HepG2 (cell line): ENCODE measurements around the gene CDK5RAP2. TPM values are rescaled to one million over a fixed set of nuclear protein-coding genes. Genes with fewer than 3 reads are reported as not detected.

Source experiments
- ATF1 ChIP-seq: IDR thresholded peaks from 2 replicates; pipeline ENCODE4 v1.6.1; 2016; ENCODE audit warnings: mild to moderate bottlenecking, control low read depth
- CEBPG ChIP-seq: IDR thresholded peaks from 2 replicates; pipeline ENCODE4 v1.6.1; 2016
- DR1 ChIP-seq: sonication (generic); formaldehyde crosslinking; IDR thresholded peaks from 2 replicates; pipeline ENCODE4 v1.8.0; 2021; ENCODE audit warnings: mild to moderate bottlenecking, missing genetic modification reagents, inconsistent platforms
- FOXP1 ChIP-seq, 2 experiments: fragments of 450-650 bp in 1 of 2; IDR thresholded peaks; 2 replicates each; pipeline ENCODE4 v1.6.1; 2017 to 2018; ENCODE audit warnings: antibody characterized with exemption in 1 of 2
- HOXA7 ChIP-seq: sonication (generic); formaldehyde crosslinking; IDR thresholded peaks from 2 replicates; pipeline ENCODE4 v1.8.1; 2022; ENCODE audit warnings: mild to moderate bottlenecking, missing genetic modification reagents, moderate library complexity
- KMT2B ChIP-seq: IDR thresholded peaks from 2 replicates; pipeline ENCODE4 v1.6.1; 2016; ENCODE audit warnings: missing genetic modification reagents, missing compliant biosample characterization
- MLLT10 ChIP-seq: sonication (generic); formaldehyde crosslinking; IDR thresholded peaks from 2 replicates; pipeline ENCODE4 v1.4.0; 2020; ENCODE audit warnings: missing genetic modification reagents
- NCOA1 ChIP-seq: sonication (generic); formaldehyde crosslinking; IDR thresholded peaks from 2 replicates; pipeline ENCODE4 v1.9.0; 2021; ENCODE audit warnings: missing genetic modification reagents
- PCBP1 ChIP-seq: fragments of 200-400 bp; formaldehyde crosslinking; IDR thresholded peaks from 2 replicates; pipeline ENCODE4 v1.6.1; 2017; ENCODE audit warnings: mild to moderate bottlenecking, low read depth, low read length, borderline replicate concordance
- RELA ChIP-seq: sonication (generic); formaldehyde crosslinking; IDR thresholded peaks from 2 replicates; pipeline ENCODE4 v1.4.0; 2020; ENCODE audit warnings: missing genetic modification reagents
- RFX5 ChIP-seq: IDR thresholded peaks from 2 replicates; pipeline ENCODE4 v1.6.1; 2011; ENCODE audit warnings: low read depth, low read length, improper control_type of control experiment
- RNF2 ChIP-seq: fragments of 450-650 bp; conservative IDR thresholded peaks from 2 replicates; pipeline ENCODE4 v1.6.1; 2016; ENCODE audit warnings: low read depth
- SP5 ChIP-seq: IDR thresholded peaks from 2 replicates; pipeline ENCODE4 v1.6.1; 2016; ENCODE audit warnings: low read depth, borderline replicate concordance
- TGIF2 ChIP-seq: IDR thresholded peaks from 2 replicates; pipeline ENCODE4 v1.6.1; 2016; ENCODE audit warnings: control low read depth, missing compliant biosample characterization
- YEATS4 ChIP-seq: sonication (generic); formaldehyde crosslinking; IDR thresholded peaks from 2 replicates; pipeline ENCODE4 v1.4.0; 2020; ENCODE audit warnings: missing genetic modification reagents, borderline replicate concordance
- ZFP62 ChIP-seq: sonication (generic); formaldehyde crosslinking; IDR thresholded peaks from 2 replicates; pipeline ENCODE4 v1.4.0; 2020; ENCODE audit warnings: missing genetic modification reagents
- ZNF253 ChIP-seq: sonication (generic); formaldehyde crosslinking; IDR thresholded peaks from 2 replicates; pipeline ENCODE4 v1.8.0; 2022; ENCODE audit warnings: mild to moderate bottlenecking, missing genetic modification reagents, borderline replicate concordance
- ZNF263 ChIP-seq: sonication (generic); formaldehyde crosslinking; IDR thresholded peaks from 2 replicates; pipeline ENCODE4 v1.4.0; 2020; ENCODE audit warnings: missing genetic modification reagents
- ZNF790 ChIP-seq: sonication (generic); formaldehyde crosslinking; IDR thresholded peaks from 2 replicates; pipeline ENCODE4 v1.8.0; 2022; ENCODE audit warnings: missing genetic modification reagents, mild to moderate bottlenecking, borderline replicate concordance
- ZNF879 ChIP-seq: sonication (generic); formaldehyde crosslinking; IDR thresholded peaks from 2 replicates; pipeline ENCODE4 v1.8.1; 2023; ENCODE audit warnings: missing genetic modification reagents
- ZNF891 ChIP-seq: sonication (generic); formaldehyde crosslinking; IDR thresholded peaks from 2 replicates; pipeline ENCODE4 v1.5.0; 2020; ENCODE audit warnings: mild to moderate bottlenecking, missing genetic modification reagents
- ZZZ3 ChIP-seq: sonication (generic); formaldehyde crosslinking; IDR thresholded peaks from 2 replicates; pipeline ENCODE4 v1.4.0; 2020; ENCODE audit warnings: missing genetic modification reagents, mild to moderate bottlenecking, borderline replicate concordance
- polyA plus RNA-seq, 8 experiments: library from polyadenylated mRNA; depleted of rRNA in 3 of 8; stranded (reverse) in 7 of 8; unstranded in 1 of 8; fragments of >200 nt; fragmentation: Illumina TruSeq in 4 of 8; extraction: Trizol in 4 of 8; gene quantifications; 2 replicates each; pipeline versions ENCODE4 v1.2.1 to v1.2.3, GENCODE V29; 2011 to 2016; ENCODE audit warnings: low read depth in 4 of 8, missing spikeins in 1 of 8, mixed read lengths in 1 of 8; ENCODE audit not compliant: insufficient read depth in 1 of 8
- total RNA-seq, 5 experiments: library from RNA; depleted of rRNA; stranded (reverse); fragments of >200 nt; fragmentation: Illumina TruSeq; extraction: Trizol; gene quantifications; 2 replicates each; pipeline ENCODE4 v1.2.3, GENCODE V29; 2016; ENCODE audit warnings: low read depth in 1 of 5
- TF ChIP-seq, protein P1 (sequence below): sonication (generic); formaldehyde crosslinking; IDR thresholded peaks from 2 replicates; pipeline ENCODE4 v1.9.0; 2022; ENCODE audit warnings: missing genetic modification reagents, mild to moderate bottlenecking, borderline replicate concordance
- TF ChIP-seq, protein P2 (sequence below): IDR thresholded peaks from 2 replicates; pipeline ENCODE4 v1.6.1; 2012; ENCODE audit warnings: low read length, improper control_type of control experiment
- TF ChIP-seq, protein P3 (sequence below): sonication (generic); formaldehyde crosslinking; IDR thresholded peaks from 2 replicates; pipeline ENCODE4 v1.4.0; 2020; ENCODE audit warnings: missing genetic modification reagents
- TF ChIP-seq, protein P4 (sequence below): sonication (generic); formaldehyde crosslinking; IDR thresholded peaks from 2 replicates; pipeline ENCODE4 v1.8.0; 2022; ENCODE audit warnings: mild to moderate bottlenecking, missing genetic modification reagents; ENCODE audit not compliant: insufficient replicate concordance

The CDK5RAP2 gene
- total and polyA plus RNA-seq, 2 of the 13 experiments (the other 11 are each of a cell fraction or from before 2014, with no cell fraction given), result 31.8 to 42.2 TPM

GRCh38 chr9:120538339-120538738 is 41.6 kb downstream of the CDK5RAP2 start (continued):
- TF ChIP-seq DR1 (CRISPR knock-in tag) (no peak), FOXP1 (IDR thresholded peaks at IDR 0.05) (no peak), FOXP1 (CRISPR knock-in tag; IDR thresholded peaks at IDR 0.05) (0 out of 2 replicates have a peak, but pooled peaks have one; percentile 31), RELA (no peak), ZNF253 (CRISPR knock-in tag) (no peak), ZZZ3 (CRISPR knock-in tag) (no peak), SP5 (CRISPR knock-in tag) (peak; percentile 32; the same call in 1 of the 2 replicates), KMT2B (CRISPR knock-in tag) (peak; percentile 40; the same call in 1 of the 2 replicates), ZNF891 (CRISPR knock-in tag) (no peak), ZNF790 (no peak), HOXA7 (CRISPR knock-in tag) (no peak), CEBPG (CRISPR knock-in tag) (peak; percentile 49), RFX5 (no peak), NCOA1 (CRISPR knock-in tag) (no peak), MLLT10 (no peak), PCBP1 (no peak), ZFP62 (CRISPR knock-in tag) (no peak), ATF1 (CRISPR knock-in tag) (no peak), RNF2 (no peak), ZNF879 (CRISPR knock-in tag) (no peak), TGIF2 (CRISPR knock-in tag) (0 out of 2 replicates have a peak, but pooled peaks have one; percentile 52), ZNF263 (CRISPR knock-in tag) (no peak), YEATS4 (CRISPR knock-in tag) (0 out of 2 replicates have a peak, but pooled peaks have one; percentile 35)
- TF ChIP-seq, protein P1, sequence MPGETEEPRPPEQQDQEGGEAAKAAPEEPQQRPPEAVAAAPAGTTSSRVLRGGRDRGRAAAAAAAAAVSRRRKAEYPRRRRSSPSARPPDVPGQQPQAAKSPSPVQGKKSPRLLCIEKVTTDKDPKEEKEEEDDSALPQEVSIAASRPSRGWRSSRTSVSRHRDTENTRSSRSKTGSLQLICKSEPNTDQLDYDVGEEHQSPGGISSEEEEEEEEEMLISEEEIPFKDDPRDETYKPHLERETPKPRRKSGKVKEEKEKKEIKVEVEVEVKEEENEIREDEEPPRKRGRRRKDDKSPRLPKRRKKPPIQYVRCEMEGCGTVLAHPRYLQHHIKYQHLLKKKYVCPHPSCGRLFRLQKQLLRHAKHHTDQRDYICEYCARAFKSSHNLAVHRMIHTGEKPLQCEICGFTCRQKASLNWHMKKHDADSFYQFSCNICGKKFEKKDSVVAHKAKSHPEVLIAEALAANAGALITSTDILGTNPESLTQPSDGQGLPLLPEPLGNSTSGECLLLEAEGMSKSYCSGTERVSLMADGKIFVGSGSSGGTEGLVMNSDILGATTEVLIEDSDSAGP (CRISPR knock-in tag), result no peak; the same call in 1 of the 2 replicates
- TF ChIP-seq, protein P2, sequence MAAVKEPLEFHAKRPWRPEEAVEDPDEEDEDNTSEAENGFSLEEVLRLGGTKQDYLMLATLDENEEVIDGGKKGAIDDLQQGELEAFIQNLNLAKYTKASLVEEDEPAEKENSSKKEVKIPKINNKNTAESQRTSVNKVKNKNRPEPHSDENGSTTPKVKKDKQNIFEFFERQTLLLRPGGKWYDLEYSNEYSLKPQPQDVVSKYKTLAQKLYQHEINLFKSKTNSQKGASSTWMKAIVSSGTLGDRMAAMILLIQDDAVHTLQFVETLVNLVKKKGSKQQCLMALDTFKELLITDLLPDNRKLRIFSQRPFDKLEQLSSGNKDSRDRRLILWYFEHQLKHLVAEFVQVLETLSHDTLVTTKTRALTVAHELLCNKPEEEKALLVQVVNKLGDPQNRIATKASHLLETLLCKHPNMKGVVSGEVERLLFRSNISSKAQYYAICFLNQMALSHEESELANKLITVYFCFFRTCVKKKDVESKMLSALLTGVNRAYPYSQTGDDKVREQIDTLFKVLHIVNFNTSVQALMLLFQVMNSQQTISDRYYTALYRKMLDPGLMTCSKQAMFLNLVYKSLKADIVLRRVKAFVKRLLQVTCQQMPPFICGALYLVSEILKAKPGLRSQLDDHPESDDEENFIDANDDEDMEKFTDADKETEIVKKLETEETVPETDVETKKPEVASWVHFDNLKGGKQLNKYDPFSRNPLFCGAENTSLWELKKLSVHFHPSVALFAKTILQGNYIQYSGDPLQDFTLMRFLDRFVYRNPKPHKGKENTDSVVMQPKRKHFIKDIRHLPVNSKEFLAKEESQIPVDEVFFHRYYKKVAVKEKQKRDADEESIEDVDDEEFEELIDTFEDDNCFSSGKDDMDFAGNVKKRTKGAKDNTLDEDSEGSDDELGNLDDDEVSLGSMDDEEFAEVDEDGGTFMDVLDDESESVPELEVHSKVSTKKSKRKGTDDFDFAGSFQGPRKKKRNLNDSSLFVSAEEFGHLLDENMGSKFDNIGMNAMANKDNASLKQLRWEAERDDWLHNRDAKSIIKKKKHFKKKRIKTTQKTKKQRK, result no peak
- TF ChIP-seq, protein P3, sequence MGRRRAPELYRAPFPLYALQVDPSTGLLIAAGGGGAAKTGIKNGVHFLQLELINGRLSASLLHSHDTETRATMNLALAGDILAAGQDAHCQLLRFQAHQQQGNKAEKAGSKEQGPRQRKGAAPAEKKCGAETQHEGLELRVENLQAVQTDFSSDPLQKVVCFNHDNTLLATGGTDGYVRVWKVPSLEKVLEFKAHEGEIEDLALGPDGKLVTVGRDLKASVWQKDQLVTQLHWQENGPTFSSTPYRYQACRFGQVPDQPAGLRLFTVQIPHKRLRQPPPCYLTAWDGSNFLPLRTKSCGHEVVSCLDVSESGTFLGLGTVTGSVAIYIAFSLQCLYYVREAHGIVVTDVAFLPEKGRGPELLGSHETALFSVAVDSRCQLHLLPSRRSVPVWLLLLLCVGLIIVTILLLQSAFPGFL (CRISPR knock-in tag), result no peak
- TF ChIP-seq, protein P4, sequence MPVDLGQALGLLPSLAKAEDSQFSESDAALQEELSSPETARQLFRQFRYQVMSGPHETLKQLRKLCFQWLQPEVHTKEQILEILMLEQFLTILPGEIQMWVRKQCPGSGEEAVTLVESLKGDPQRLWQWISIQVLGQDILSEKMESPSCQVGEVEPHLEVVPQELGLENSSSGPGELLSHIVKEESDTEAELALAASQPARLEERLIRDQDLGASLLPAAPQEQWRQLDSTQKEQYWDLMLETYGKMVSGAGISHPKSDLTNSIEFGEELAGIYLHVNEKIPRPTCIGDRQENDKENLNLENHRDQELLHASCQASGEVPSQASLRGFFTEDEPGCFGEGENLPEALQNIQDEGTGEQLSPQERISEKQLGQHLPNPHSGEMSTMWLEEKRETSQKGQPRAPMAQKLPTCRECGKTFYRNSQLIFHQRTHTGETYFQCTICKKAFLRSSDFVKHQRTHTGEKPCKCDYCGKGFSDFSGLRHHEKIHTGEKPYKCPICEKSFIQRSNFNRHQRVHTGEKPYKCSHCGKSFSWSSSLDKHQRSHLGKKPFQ (CRISPR knock-in tag), result no peak
